Hepatocyte (in vitro differentiated cells): Measurements from ENCODE around the gene MTMR12. TPM values are rescaled to one million over a fixed set of nuclear protein-coding genes. Genes with fewer than 3 reads are reported as not detected.

ENCODE experiments used
- DNase-seq: peaks from one replicate; pipeline ENCODE4 v3.0.0-alpha.2; 2016; ENCODE audit warnings: low spot score
- H2AFZ ChIP-seq: fragments of 200-600 bp; sonication (generic); 2 replicates; pipeline ENCODE4 v1.6.0; 2016; ENCODE audit warnings: antibody characterized with exemption, mild to moderate bottlenecking
- H3K27ac ChIP-seq: fragments of 200-600 bp; sonication (generic); 2 replicates; pipeline ENCODE4 v1.5.1; 2016; ENCODE audit warnings: mild to moderate bottlenecking
- H3K27me3 ChIP-seq: fragments of 200-600 bp; sonication (generic); 2 replicates; pipeline ENCODE4 v1.6.1; 2016
- H3K36me3 ChIP-seq: fragments of 200-600 bp; sonication (generic); replicated peaks from 2 replicates; pipeline ENCODE4 v1.5.1; 2016; ENCODE audit warnings: low read depth; ENCODE audit not compliant: insufficient read depth
- H3K4me1 ChIP-seq: fragments of 200-600 bp; sonication (generic); 2 replicates; pipeline ENCODE4 v1.5.1; 2016; ENCODE audit warnings: mild to moderate bottlenecking, moderate library complexity; ENCODE audit not compliant: insufficient read depth
- H3K4me2 ChIP-seq: fragments of 200-600 bp; sonication (generic); 2 replicates; pipeline ENCODE4 v1.6.0; 2016
- H3K4me3 ChIP-seq: fragments of 200-600 bp; sonication (generic); 2 replicates; pipeline ENCODE4 v1.5.1; 2016; ENCODE audit warnings: mild to moderate bottlenecking
- H3K79me2 ChIP-seq: fragments of 200-600 bp; sonication (generic); 2 replicates; pipeline ENCODE4 v1.6.0; 2017; ENCODE audit warnings: mild to moderate bottlenecking
- H3K9me2 ChIP-seq: fragments of 200-600 bp; sonication (generic); replicated peaks from 2 replicates; pipeline ENCODE4 v1.6.0; 2017; ENCODE audit warnings: mild to moderate bottlenecking; ENCODE audit not compliant: insufficient read depth
- H3K9me3 ChIP-seq: fragments of 200-600 bp; sonication (generic); 2 replicates; pipeline ENCODE4 v1.5.1; 2016; ENCODE audit warnings: low read depth, mild to moderate bottlenecking
- H4K20me1 ChIP-seq: fragments of 200-600 bp; sonication (generic); 2 replicates; pipeline ENCODE4 v1.6.0; 2016; ENCODE audit warnings: mild to moderate bottlenecking; ENCODE audit not compliant: insufficient read depth, poor library complexity, severe bottlenecking
- CTCF ChIP-seq: fragments of 200-600 bp; sonication (generic); IDR thresholded peaks from 2 replicates; pipeline ENCODE4 v1.5.1; 2016; ENCODE audit warnings: antibody characterized with exemption, mild to moderate bottlenecking; ENCODE audit not compliant: poor library complexity
- EZH2 ChIP-seq: fragments of 200-600 bp; sonication (generic); IDR thresholded peaks from 2 replicates; pipeline ENCODE4 v1.6.1; 2016; ENCODE audit warnings: antibody characterized with exemption, mild to moderate bottlenecking, borderline replicate concordance
- EZH2phosphoT487 ChIP-seq: fragments of 200-600 bp; sonication (generic); IDR thresholded peaks from one replicate; pipeline ENCODE4 v1.6.1; 2018; ENCODE audit warnings: antibody characterized with exemption, mild to moderate bottlenecking, low read depth, moderate library complexity; ENCODE audit not compliant: unreplicated experiment, severe bottlenecking
- WGBS: methylation state at CpG from one replicate; pipeline ENCODE4 v1.1.6; 2016; ENCODE audit warnings: low lambda C conversion rate; ENCODE audit errors: missing lambda C conversion rate; 5-methylcytosine and 5-hydroxymethylcytosine counted together
- polyA plus RNA-seq: library from polyadenylated mRNA; unstranded; fragments of >200 nt; fragmentation: Nextera tagmentation; extraction: Ambion mirVana; gene quantifications from 2 replicates; pipeline ENCODE4 v1.2.1, GENCODE V29; 2016
- total RNA-seq: library from RNA; depleted of rRNA; stranded (reverse); fragments of >200 nt; gene quantifications from 2 replicates; pipeline ENCODE4 v1.2.3, GENCODE V29; 2014

Gene MTMR12
- total and polyA plus RNA-seq, 2 experiments from 2014 or later = 11.0 to 19.7 TPM

GRCh38 chr5:32193591-32193990, 119.1 kb downstream of the MTMR12 start:
- no peaks in the 10 kb centered on the region for H3K27me3 ChIP-seq
- peak overlapping the region; percentile 45 for H3K27ac ChIP-seq
- no peaks in the 10 kb centered on the region for H3K9me2 ChIP-seq
- no peak overlapping the region for H2AFZ ChIP-seq
- H3K79me2 ChIP-seq = no peaks in the 10 kb centered on the region
- no peaks in the 10 kb centered on the region for H3K36me3 ChIP-seq
- H3K4me1 ChIP-seq = no peaks in the 10 kb centered on the region
- 43% methylated on average over 7 of the region's 7 CpGs for WGBS
- H3K4me3 ChIP-seq = no peak overlapping the region
- no peaks in the 10 kb centered on the region for H4K20me1 ChIP-seq
- peak; percentile 62 for DNase-seq
- peak overlapping the region; percentile 47 for H3K4me2 ChIP-seq
- TF ChIP-seq EZH2 = no peak
- TF ChIP-seq CTCF = no peak
- no peak for TF ChIP-seq EZH2phosphoT487
- no peaks in the 10 kb centered on the region for H3K9me3 ChIP-seq

DNA sequence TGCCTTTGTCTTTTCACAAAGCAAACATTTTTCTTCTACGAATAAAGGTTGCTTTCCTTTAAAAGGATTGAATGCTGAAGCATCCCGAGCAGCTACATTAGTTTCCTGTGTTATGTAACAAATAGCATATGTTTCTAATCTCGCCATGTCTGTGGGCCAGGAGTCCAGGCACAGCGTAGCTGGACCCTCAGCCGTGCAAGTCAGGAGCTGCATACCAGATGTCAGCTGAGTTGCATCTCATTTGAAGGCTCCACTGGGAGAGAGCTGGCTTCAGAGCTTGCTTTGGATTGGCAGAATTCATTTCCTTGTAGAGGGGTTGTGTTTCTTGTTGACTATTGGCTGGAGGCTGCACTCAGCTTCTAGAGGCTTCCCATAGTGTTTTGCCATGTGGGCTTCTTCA, 122.6 kb downstream of the MTMR12 start:
- 55% methylated on average over 5 of the region's 5 CpGs for WGBS
- H3K9me2 ChIP-seq = no peaks in the 10 kb centered on the region
- no peak overlapping the region for H2AFZ ChIP-seq
- H3K4me1 ChIP-seq = no peaks in the 10 kb centered on the region
- no peaks in the 10 kb centered on the region for H3K9me3 ChIP-seq
- TF ChIP-seq CTCF = no peak
- no peak for TF ChIP-seq EZH2phosphoT487
- TF ChIP-seq EZH2 = no peak
- H3K27me3 ChIP-seq = no peaks in the 10 kb centered on the region
- H4K20me1 ChIP-seq = no peaks in the 10 kb centered on the region
- no peaks in the 10 kb centered on the region for H3K36me3 ChIP-seq
- H3K4me3 ChIP-seq = no peak overlapping the region
- H3K4me2 ChIP-seq = no peak overlapping the region
- H3K79me2 ChIP-seq = no peaks in the 10 kb centered on the region
- no peak overlapping the region for H3K27ac ChIP-seq
- DNase-seq = peak; percentile 40

GRCh38 chr5:32187675-32188074, 125.1 kb downstream of the MTMR12 start:
- Histone ChIP-seq H3K27me3 (no peaks in the 10 kb centered on the region), H3K27ac (no peak overlapping the region), H3K9me3 (no peaks in the 10 kb centered on the region), H3K4me2 (no peak overlapping the region), H4K20me1 (no peaks in the 10 kb centered on the region), H3K9me2 (no peaks in the 10 kb centered on the region), H3K79me2 (no peaks in the 10 kb centered on the region), H3K36me3 (no peaks in the 10 kb centered on the region), H3K4me1 (no peaks in the 10 kb centered on the region), H2AFZ (no peak overlapping the region), H3K4me3 (no peak overlapping the region)
- TF ChIP-seq CTCF (no peak), EZH2 (no peak), EZH2phosphoT487 (no peak)
- no peak for DNase-seq
